Activated CD4-positive, alpha-beta T cell treated with anti-CD3 and anti-CD28 coated beads, Interleukin-2, amount 50 U/mL, for 1 hour (primary cell): ENCODE results near the gene MRPL40.
"Not testable (repeated sequence)": the region's sequence is repeated elsewhere in the genome, so short reads cannot be mapped to it uniquely, and the experiment has no call there.

Source experiments
- DNase-seq: peaks from one replicate; pipeline ENCODE4 v3.0.0-alpha.2; 2020

The MRPL40 gene

DNA sequence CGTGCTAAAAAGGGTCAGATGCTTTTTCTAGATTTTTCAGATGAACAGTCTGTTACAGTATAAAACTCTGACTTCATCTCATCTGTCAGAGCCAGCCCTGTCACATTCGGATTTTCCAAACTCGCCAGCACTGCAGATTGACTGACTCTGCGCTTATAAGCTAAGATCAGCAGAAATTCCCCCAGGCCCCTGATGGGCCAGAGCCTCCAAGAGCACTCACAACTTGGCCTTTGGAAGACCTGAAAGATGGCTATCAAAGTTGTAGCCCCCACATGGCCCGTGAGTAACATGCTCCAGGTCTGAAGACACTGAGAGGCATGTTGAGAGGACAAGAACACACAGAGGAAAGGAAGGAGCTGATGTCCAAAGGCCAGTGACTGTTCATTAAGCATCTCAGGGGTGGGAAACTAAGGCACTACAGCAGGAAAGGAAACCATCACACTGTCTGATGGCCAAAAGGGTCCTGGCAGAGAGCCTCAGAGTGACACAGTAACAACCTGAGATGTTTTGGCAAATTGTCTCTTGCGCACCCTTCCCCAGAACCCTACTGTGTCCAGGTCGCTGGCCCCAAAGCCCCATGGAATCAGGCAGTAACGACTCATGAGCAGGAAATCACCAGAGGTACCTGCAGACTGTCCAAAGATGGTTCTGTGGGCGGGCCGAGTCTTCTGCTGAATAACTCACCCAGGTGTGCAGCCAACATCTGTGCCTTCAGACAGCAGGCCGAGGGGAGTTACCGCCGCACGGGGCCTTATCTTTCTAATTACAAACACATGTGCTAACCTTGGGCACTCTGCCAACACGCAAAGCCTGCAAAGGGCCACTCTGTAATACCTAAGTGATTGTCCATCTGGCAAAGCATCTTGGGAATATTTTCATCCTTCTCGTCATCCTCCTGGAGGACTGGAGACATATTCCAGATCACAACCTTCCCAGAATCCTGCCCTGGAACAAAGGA is 24.4 kb upstream of the MRPL40 start:
- no peak for DNase-seq

DNA sequence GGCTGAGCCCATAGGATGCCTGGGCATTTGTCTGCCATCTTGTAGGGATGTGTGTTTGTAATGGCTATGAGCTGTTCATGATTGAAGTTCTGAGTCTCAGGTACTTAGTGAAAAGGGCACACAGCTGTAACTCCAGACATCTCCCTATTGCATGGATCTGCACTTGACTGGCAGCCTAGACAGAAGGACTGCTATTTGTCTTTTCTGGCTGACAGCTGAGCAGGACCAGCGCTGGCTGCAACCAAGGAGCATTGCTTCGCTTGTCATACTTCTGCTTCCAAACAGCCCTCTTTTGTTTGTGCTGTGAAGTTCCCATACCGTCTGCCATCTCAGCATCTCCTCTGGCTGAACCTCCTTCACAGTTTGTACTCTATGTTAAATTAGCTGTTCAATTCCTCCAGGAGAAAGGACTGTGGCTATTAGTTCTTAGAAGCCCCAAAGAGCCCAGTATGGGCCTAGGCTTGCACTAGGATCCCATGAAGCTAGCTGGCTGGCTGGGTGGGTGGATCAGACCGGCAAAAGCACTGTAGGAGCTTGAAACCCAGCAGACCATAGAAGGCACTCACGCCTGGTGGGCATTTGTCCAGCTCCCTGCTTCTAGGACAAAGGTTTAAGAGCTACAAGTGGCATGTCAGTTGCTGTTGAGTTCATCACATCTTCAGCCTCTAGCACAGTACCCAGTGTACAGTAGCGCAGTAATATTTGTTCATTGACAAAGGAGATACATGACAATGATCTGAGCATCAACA is 21.2 kb upstream of the MRPL40 start:
- DNase-seq, result no peak

DNA sequence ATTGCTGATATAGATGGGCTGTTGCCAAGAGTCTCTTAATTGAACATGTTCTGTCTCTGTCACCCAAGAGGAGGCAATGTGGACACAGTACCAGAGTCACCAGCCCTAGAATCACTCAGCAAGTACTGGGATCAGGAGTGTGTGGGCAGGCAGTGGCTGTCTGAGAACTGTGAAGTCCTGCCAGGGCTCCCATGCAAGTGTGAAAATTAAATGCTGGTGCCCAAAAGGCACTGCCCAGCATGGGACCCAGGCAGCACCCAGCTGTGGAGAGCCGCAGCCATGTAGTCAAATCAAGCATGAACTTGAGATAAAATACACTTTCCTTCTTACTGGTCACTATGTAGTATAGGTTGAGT is 20.7 kb upstream of the MRPL40 start:
- DNase-seq, result no peak

DNA sequence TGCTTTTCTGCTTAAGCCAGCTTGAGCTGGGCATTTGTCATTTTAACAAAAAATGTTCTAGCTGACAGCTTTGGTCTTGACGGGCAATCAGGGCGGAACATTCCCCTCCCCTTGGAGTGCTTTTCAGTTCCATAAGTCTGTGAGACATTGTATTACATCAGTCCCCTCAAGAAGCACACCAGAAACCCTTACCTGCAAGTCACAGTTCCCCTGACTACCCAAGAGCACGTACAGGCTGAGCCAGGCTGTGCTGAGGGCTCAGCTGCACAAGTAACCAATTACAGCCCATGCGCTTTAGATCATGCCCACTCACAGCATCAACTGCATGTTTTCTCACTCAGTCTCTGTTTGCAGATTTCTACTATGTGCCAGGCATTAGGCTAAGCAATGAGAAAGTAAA is 19.9 kb upstream of the MRPL40 start:
- DNase-seq, result no peak

DNA sequence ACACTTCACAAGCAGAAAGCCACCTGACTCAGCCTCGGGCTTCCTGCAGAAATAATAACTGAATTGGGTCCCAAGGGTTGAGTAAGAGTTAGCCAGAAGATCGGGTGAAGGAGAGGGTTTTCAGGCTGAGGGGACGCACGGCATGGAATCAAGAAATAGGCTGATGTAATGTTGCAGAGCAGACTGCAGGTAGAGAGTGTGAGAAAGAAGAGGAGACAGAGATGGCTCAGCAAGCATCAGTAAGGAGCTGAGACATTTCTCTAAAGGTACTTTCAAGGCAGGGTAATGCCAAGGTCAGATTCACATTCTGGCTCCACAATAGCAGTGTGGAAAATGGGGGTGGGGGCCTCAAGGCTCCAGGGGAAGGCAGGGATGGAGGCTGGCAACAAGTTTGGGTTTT is 19.4 kb upstream of the MRPL40 start:
- no peak for DNase-seq

DNA sequence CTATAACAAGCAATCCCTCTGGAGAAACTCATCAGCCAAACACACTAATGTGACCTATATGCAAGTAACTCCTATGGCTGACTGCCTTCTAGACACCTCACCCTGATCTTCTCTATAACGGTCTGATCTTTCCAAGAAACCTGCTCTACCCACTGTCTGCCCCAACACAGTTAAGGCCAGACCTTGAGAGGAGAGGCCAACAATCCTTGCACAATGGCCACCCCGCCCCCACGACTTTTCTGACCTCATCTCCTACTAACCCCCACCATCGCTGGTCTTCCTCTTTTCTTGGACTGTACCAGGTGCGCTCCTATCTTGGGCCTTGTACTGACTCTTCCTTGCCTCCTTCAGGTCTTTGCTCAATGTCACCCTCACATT is 13.3 kb upstream of the MRPL40 start:
- no peak for DNase-seq

DNA sequence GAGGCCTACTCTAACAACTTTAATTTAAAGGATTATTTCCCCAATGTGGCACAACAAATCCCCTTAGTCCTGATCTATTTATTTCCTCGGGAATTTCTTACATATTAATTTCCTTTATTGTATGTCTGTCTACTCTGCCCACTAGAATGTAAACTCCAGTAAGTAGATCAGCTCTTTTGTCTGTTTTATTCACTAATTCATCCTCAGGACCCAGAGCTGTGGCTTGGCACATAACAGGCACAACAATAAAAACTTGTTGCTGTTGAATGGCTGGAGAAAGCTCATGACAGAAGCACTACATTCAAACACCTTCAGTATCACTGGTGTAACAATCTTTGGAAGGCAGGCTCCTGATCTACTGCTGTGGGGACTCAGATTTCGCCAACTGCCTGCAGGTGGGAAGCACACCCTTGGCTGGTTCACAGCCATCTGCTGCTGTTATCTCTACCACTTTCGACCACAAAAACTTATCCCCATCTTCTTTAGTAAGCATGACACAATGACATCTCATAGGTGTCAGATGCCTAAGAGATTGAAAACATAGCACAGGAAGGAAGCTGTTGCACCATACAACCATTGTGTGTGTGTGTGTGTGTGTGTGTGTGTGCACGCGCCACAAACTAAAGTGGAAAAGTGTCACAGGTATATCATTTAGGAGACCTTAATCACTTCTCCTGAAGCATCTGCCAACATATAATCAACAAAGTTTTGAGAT is 12.7 kb upstream of the MRPL40 start:
- DNase-seq, result peak; percentile 14

DNA sequence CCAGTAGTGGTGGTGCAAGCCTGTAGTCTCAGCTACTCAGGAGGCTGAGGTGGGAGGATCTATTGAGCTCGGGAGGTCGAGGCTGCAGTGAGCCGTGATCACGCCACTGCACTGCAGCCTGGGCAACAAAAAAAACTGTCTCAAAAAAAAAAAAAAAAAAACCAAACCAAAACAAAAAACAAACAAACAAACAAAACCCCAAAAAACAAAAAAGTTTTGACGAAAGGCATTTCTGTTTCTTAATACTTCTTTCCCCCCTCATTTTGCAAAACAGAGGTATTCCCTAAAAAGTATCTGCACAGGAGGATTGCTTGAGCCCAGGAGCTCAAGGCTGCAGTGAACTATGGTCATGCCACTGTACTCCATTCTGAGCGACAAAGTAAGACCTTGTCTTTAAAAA is 12.0 kb upstream of the MRPL40 start:
- DNase-seq, result no peak

DNA sequence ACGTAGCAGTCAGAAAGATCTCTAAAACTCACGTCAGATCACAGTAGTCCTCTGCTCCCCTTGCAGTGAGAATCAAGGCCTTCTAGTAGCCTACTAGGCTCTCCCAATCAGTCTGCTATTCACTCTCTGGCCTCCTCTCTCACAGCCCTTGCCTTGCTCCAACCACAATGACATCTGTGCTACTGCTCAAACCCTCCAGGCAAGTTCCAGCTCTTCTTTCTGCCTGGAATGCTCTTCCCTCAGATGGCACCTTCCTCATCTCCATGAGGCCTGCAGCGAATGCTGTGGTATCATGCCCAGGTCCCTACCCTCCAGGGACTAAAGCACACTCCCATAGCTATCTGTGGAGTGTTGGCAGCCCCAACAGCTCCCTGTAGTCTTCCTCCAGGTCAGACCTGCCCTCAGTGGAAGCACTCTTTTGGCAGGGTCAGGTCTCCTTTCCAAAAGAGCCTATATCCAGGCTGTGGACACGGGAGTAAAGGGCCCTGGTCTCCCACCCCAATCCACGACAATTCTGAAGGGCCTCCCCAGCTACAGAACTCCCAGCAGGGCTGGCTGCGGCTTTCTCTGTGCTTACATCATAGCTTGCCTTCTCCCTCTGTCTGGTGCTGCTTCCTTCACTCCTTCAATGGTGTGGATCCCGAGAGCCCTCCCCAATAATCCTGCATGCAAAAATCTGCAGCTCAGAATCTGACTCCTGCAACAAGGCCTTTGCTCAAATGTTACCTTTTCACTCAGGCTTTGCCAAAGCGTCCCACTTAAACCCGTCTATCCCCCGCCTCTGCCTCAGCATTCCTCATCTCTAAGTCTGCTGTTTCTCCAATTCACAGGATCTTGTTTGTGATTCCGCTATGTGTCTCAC is 9.7 kb upstream of the MRPL40 start:
- DNase-seq, result no peak

DNA sequence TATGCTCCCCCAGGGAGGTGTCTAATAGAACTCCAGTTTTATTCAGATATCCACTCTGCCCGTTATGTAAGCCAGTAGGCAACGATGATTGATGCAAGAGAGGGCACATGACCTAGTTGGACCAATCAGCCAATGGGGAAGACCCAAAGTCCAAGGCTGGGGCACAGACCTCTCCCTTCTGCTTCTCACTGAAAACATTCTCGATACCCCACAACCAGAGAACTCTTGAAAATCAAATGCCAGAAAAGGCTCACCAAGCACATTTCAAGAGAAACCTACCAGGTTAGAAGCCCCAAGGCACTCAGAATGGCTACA is 8.2 kb upstream of the MRPL40 start:
- no peak for DNase-seq

DNA sequence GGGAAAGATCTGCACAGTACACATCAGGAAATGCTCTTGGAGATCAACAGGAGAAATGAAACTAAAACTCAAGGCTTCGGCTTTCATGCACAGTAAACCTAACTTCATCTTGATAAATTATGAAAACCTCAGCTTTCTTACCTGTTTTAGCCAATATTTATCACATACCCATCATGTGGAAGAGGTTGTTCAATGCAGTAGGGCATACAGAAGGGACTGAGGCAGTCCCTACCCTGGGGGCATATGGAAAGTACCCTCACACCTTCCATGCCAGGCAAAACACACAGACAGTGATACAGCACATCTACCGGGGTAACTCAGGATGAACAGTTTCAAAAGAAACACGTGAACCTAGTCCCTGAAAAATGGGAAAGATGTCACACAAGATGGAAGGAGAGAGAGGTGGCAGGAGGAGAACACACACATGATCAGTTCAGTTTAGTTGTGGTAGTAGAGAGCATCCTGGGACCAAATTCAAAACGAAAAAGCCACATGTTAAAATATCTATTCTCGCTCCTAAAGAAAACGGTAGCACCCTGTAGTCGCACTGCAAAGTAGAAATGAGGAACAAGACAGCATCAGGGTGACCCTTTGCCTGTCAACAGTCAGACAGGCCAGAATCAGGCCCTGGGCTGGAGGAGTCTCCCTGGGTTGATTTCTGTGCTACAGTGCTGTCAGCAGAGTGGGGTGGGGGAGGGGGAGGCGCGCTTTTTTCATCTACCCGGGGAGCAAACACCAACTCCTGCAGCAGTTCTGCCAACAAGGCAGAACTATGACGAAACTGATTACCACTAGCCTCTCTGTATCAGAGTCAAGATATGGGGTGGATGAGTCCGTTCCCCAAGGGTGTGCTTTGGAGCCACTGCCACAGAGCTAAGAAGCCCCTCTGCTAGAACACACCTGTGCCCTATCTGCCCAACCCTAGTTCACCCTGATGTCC is 2.1 kb upstream of the MRPL40 start:
- DNase-seq, result peak; percentile 41

DNA sequence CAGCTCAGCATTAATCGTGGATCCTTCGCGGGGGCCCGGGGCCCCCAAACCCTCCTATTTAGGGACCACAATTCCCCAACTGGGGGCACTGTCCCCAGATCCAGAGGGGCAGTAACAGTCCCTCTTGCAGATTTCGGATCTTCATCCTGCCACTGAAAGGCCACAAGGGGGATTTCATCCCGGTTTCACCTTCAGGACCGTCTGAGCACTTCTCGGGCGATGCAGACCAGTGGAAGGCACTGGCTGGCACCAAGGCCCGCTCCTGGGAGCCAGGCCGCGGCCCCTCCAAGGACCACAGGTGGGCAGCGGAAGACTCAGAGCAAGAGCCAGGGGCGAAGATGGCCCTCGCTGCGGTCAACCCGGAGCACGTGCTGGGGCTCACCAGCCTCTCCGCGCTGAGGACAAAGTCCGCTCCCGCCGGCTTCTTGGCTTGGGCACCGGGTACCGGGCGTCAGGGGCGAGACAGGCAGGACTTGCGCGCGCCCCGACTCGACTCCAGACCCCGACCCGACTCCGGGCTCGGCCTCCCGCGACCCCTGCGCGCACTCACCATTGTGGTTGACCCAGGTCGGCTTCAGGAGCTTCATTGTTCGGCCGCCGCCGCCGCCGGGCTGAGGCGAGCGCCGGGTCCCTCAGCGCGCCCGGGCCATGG is 1.3 kb upstream of the MRPL40 start:
- DNase-seq, result peak; percentile 4

DNA sequence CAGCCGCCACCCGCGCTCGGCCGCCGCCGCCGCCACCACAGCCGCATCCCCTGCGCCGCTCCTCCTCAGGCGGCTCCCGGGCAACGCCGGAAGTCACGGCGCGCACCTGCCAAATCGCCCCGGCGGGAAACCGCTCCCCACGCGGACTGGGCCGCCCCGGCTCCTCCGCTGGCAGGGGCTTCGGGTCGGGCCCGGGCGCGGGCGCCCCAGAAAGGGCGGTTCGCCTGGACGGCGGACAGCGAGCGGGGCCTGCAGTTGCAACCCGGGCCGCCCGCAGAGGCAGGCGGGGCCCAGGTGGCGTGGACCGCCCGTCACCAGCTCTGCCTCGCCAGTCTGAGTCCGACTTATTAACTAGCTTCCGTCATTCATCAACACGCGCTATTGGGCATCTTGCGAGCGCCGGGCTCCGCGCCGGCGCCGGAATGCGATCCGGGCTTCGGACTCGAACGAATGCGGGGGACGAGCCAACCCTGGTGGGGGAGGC is 654 bp upstream of the MRPL40 start, which contains the start of gene HIRA:
TSS of gene HIRA (minus strand) at position 85 of the 484 bp plus-strand sequence. CDS start 257 bp downstream, outside the sequence.
- DNase-seq, result peak; percentile 83

DNA sequence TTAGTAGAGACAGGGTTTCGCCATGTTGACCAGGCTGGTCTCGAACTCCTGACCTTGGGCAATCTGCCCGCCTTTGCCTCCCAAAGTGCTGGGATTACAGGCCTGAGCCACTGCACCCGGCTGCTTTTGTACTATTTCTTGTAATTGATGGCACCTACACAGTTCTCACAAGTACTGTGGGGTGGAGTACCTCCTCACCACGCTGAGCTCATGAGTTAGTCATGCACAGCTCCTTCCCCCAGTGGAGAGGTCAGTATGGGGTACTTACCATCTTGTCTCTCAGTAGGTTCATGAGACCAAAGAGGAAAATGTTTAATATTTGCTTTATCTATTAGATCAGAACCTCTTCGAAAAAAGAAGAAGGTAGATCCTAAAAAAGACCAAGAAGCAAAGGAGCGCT is 2.1 kb downstream of the MRPL40 start:
- DNase-seq, result no peak

DNA sequence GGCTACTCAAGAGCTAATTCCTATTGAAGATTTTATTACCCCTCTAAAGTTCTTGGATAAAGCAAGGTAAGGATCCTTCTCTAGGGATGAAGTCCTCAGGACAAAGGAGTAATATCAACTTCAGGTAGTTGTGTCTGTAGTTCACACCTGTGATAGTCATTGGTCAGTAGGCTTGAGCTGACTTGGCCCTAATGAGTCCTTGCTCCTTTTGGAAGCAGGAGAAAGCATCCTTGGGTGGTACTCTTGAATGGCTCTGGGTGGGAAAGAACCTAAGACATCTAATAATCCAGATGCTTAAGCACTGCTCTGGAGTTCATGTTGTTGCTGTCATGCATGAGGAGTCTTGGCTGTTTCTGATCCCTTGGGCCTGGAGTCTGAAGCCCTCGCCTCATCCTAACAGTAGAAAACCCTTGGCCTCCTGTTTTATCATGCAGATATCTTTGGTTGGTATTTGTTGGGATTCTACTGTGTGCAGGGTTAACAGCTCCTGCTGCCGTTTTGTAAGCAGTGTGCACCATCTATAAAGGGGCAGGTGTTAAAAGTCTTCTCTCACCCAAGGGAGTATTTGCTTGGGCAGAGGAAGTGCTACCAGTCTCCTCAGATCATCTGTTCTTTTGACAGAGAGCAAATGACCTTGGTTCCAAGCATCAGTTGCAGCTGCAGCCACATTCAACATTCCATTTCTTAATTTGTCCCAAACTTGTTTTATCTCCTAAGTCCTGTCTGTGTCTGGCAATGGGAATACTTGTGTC is 2.7 kb downstream of the MRPL40 start:
- no peak for DNase-seq

DNA sequence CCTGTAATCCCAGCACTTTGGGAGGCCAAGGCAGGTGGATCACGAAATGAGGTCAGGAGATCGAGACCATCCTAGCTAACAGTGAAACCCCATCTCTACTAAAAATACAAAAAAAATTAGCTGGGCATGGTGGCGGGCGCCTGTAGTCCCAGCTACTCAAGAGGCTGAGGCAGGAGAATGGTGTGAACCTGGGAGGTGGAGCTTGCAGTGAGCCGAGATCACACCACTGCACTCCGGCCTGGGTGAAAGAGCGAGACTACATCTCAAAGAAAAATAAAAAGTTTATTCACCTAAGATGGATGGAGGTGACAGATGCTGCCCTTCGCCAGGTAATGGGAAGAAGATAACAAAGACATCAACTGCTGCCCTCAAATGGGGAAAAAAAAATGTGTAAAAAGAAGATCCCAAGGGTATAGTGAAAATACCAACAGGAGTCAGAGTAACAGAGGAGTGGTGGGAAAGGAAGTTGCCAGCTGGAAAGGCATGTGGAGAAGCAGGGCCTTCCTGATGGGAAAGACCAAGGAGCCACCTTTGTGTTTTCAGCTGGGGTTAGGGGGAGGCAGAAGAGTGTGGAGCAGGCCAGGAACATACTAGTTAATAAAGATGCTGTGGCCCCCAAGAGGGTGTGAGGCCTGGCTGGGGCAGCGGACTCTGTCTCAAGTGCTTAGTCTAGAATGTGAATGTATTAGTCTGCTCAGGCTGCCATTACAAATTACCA is 4.3 kb downstream of the MRPL40 start:
- DNase-seq, result not testable (repeated sequence)

DNA sequence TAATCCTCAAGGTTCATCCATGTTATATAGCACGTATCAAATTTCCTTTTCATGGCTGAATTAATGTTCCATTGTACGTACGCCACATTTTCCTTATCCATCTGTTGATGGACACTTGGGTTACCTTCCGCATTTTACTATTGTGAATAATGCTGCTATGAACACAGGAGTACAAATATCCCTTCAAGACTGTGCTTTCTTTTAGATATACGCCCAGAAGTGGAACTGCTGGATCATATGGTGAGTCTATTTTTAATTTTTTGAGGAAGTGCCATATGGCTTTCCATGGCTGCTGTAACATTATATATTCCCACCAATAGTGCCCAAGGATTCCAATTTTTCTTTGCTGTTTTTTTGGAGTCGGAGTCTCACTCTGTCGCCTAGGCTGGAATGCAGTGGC is 6.0 kb downstream of the MRPL40 start:
- DNase-seq, result no peak

DNA sequence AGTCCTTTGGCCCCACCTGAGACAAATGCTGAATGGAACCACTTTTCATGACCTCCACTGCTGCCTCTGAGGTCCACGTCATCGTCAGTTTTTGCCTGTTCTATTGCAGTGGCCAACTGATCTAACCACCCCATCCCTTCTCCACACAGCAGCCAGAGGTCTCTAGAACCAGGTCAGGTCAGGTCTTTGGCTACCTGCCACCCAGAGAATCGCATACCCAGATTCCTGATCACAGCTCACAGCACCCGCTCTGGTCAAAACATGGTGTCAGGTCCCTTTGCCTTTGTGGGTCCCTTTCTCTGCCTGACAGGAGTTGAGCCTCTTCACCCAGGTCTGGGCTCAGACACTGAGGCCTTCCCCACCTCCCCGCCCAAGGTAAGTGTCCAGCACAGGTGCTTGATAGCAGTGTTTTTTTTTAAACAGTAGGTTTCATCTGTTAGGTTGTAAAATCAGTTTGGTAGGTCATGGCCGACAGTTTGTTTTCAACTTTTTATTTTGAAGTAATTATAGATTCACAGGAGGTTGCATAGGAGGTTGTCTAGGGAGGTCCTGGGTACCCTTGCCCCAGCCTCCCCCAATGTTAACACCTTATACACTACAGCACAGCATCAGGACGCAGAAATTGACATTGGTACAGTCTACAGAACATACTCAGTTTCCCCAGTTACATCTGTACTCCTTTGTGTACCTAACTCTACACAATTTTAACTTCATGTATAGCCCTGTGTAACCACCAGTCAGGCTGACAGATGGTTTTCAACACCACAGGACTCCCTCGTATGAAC is 8.3 kb downstream of the MRPL40 start:
- DNase-seq, result no peak
